ENCODE data around the gene HS1BP3. TPM values are rescaled to one million over a fixed set of nuclear protein-coding genes. Genes with fewer than 3 reads are reported as not detected.

The HS1BP3 gene
- polyA plus RNA-seq, 10 donors = 6.5 to 10.1 (median 8.6) TPM

DNA sequence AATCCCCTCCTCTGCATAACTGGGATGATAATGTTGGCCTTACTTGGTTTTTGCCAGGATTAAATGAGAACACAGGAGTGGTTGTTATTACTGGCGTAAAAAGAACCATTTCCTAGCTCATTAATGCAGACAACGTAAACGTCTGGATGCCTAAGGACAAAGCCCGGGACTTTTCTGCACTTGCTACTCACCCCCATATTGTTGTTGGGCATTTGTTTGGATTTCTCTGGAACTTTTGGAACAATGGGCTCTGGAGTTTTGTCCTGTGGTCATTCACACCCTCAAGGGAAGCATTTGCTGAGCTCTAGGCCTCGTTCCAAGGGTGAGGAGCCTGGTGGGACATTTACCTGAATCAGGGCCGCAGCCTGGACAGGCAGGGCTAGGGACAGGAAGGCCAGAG lies 76.0 kb downstream of the HS1BP3 start:
- no peak for DNase-seq

DNA sequence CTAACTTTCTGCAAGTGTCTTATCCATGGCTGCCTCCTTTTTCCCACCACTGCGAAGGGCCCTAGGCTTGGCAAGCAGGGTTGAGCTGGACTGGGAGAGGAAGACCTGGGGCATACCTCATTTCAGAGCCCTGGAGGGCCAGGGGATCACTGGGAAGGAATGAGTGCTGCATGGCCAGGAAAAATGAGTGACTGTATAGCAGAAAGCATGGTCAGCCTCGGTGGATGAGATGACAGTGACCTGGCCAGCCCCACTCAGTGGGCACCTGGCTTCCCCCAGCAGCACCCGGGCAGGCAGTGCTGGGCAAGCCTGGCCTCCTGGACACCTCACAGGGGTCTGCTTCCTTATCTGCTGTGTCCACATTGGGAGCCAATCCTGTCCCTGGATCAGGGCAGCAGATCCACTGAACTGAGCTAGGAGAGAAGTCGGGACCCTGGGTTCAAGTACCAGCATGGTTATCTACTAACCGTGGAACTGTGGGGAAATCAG lies 76.4 kb downstream of the HS1BP3 start:
- DNase-seq = no peak

DNA sequence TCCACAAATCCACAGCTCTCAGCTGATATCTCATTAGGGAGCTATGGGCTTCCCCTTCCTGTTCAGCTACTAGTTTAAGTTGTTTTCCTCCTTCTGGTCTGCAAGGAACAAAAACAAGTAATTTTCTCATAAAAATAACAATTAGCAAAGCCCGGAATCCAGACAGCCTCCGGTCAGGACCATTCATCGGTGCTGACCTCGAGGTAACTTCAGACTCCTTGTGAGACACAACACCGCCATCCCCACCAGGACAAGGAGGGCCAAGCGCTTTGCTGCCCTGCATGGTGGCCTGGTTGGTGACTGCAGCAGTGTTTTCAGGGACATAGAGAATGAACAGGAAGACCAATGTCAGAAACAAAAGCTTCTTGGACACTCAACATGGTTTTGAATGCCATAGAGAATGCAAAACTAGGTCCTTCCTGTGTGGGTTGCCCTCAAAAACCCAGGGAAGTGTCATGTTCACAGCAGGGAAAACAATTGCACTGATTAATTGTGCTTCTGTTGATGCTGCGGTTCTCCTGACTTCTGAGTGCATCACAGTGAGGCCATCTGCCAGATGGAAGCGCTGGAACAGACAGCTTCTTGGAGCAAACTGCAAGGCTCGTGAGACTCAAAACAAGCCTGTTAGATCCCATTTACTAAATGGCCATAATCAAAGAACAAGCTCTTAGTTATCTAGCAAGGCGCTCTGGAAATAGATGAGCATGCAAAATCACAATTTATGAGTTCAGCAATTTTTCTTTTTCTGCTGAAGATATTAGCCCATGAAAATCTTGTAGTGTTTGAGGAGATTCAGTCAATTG lies 77.1 kb downstream of the HS1BP3 start:
- DNase-seq = peak; percentile 68 to 83 (median 71)

DNA sequence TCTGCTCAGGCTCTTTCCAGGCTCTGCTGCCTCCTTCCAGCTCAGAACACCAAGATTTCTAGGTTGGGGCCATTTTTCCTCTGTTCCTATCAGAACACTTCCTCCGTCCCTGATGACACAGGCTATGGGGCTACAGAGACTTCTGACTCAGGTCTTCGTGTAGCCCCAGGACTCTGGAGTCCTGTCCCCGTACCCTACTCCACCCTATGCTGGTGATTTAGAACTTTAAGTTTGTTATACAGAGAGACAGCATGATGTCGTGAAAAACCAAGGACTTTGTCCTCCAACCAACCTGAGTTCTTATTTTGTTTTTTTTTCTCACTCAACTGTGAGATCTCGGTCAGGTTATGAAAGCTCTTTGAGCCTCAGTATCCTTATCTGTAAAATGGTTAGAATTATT lies 78.7 kb downstream of the HS1BP3 start:
- DNase-seq = no peak

DNA sequence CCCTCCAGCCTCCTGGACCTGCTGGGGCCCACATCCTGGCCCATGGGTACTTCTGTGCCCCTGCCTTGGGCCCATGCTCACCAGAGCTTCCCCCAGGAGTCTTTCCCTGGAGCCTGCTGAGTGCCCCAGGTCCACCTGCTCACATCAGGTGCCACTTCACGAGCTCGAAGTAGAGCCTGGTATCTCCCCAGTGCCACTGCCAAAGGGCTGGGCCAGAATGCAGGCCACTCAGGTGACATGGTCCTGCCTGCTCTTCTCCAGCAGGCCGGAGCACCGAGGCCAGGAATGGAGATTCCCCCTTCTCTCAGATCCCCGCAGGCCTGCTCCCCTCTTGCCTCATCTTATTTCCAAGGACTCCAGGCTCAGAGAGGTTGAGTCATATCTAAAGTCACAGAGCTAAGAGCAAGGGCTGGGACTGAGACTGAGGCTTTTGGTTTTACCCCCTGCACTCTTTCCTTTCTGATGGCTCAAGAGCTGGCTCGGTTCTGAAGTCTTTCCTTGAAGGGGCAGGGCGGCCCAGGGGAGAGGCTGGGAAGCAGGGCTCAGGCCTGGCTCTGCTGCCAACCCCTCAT lies 79.2 kb downstream of the HS1BP3 start:
- DNase-seq = no peak

DNA sequence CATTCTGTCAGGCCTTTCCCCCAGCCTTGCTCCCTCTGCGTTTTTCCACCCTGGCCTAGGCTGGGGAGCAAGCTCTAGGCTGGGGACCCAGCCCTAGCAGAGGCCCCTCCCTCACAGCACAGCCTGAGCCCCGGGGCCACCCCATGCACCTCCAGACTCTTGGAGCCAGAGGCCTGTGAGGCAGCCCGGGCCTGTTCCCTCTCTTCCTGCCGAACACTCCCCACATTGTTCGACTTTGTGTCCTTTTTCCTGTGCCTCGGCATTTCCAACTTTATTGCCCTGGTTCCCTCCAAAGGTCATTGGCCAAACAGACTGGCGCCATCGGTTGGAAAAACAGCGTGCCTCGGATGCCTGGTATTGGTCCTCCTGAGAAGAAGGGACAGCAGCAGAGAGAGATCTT lies 79.7 kb downstream of the HS1BP3 start:
- no peak for DNase-seq

DNA sequence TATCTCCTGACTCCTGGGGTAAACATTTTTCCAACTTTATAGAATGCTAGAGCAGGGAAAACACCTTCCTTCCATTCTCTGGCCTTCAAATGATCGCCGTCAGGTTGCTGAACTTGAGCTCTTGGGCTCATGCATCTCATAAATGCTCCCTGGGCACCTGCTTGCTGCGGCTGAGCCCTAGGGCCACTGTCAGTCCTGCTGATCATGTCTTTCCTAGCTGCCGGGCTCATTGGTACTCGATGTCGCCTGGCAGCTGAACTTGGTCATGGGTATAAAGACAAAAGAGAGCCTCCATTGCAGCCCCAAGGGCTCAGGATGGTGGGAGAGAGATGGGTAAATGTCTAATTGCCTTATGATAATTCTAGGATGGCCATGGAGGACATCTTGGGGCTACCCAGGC lies 80.6 kb downstream of the HS1BP3 start:
- DNase-seq = no peak

DNA sequence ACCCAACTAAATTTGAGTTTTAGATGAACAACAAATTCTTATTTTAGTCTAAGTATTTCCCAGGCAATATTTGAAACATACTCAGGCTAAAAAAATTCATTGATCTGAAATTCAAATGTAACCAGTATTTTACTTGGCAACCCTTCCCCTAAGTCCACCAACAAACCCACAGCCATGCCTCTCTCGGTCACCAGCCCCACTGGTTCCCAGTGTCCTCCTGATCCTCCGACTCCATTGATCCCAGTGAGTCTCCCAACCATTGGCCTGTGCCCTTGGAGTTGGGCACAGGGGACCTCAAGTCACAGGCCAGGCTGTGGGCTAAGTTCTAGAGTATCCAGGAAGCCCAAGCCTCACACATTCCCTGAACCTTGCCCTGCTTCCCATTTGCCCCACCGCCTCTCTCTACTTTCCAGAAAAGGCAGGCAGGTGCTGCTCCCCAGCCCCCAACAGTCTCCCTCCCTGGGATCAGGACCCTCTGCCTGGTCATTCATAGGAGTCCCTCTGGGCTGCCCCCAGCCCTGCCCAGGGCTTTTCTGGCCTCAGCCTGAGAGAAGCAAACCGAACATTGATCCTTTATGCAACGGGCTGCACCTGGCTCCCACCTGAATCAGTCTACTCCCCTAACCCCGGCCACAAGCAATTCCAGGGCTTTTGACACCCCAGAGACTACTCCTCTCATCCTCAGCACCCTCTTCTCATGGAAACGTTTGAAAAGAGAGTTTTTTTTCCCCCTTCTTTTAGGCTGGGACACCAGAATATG lies 81.3 kb downstream of the HS1BP3 start:
- DNase-seq = no peak

DNA sequence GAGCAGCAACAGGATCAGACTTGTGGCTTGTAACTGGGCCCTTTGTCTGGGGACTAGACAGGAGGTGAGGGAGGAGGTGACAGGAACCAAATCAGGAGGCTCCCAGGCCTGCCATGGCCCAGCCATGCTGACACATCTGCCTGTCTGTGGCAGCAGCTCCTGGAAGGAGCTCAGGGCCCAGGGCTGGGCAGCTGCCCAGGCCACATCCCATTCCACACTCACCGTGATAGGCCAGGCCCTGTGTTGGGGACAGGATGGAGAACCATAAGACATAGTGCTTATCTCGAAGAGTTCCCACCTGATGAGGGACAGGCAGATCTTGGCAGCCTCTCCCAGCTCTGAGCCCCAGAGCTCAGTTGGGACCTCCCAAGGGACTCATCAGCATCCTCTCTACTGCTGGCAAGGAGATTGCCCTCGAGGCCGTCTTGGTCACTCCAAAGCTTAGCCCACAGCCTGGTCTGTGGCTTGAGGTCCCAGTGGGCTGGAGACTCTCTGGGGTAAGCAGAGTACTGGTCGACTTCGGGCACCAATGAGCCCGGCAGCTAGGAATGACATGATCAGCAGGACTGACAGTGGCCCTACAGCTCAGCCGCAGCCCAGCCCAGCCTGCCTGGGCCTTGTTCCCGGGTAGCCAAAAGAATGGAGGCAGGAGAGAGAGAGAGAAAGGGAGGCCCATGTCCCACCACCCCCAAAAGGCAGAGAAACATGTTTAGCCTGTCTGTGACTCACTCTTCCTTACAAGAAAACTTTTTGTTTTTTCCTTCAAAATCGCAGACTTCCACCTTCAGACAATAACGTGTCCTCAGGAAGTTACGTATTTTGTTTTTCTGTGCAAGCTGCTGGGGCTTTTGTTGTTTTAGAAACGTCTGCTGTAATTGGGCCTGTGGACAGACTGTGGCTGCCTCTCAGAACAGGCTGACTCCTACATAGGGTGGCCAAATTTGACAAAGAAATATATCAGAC lies 82.1 kb downstream of the HS1BP3 start:
- DNase-seq = no peak

DNA sequence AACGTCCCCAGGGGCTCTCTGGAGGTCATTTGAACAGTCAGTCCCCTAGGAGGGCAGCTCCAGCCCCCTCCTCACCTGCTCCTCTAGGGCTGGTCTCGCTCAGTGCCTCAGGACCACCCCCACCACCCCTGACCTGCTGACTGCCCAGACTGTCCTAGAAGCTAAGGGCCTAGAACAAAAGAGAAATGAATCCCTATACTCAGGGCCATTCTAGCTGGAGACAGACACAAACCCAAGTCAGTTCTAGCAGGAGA lies 83.0 kb downstream of the HS1BP3 start:
- DNase-seq = no peak

Other genes with a start within 250 kb of the HS1BP3 start
- gene RHOB, start 204.0 kb downstream of the HS1BP3 start, polyA plus RNA-seq (ENCODE audit: insufficient read length in 10 of 10) = 100 to 1,000 TPM in 9 of 10 donors, 10 to 100 TPM in 1; 83.3 to 183 (median 122) TPM
- gene GDF7, start 16.0 kb upstream of the HS1BP3 start, polyA plus RNA-seq (ENCODE audit: insufficient read length in 10 of 10) = 1 to 10 TPM in 6 of 10 donors, under 1 TPM in 4; 0.25 to 1.6 (median 1.3) TPM
- 10 to 100 TPM in 6 of 10 donors, 1 to 10 TPM in 4; 7.9 to 13.2 (median 10.8) TPM for gene LDAH, start 172.0 kb upstream of the HS1BP3 start, polyA plus RNA-seq (ENCODE audit: insufficient read length in 10 of 10)